ENCODE data around the gene ADGRD1. TPM values are rescaled to one million over a fixed set of nuclear protein-coding genes. Genes with fewer than 3 reads are reported as not detected.

Gene ADGRD1
- total and polyA plus RNA-seq, 7 donors: 0.46 to 22.5 (median 7.2) TPM

- H3K36me3 ChIP-seq: no peaks in the 10 kb centered on the region
- H3K9me3 ChIP-seq: no peaks in the 10 kb centered on the region
- TF ChIP-seq EP300 (IDR thresholded peaks at IDR 0.05) (no peak), POLR2AphosphoS5 (IDR thresholded peaks at IDR 0.05) (no peak), POLR2A (IDR thresholded peaks at IDR 0.05) (no peak)
- TF ChIP-seq, protein P1, sequence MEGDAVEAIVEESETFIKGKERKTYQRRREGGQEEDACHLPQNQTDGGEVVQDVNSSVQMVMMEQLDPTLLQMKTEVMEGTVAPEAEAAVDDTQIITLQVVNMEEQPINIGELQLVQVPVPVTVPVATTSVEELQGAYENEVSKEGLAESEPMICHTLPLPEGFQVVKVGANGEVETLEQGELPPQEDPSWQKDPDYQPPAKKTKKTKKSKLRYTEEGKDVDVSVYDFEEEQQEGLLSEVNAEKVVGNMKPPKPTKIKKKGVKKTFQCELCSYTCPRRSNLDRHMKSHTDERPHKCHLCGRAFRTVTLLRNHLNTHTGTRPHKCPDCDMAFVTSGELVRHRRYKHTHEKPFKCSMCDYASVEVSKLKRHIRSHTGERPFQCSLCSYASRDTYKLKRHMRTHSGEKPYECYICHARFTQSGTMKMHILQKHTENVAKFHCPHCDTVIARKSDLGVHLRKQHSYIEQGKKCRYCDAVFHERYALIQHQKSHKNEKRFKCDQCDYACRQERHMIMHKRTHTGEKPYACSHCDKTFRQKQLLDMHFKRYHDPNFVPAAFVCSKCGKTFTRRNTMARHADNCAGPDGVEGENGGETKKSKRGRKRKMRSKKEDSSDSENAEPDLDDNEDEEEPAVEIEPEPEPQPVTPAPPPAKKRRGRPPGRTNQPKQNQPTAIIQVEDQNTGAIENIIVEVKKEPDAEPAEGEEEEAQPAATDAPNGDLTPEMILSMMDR (IDR thresholded peaks at IDR 0.05): no peak
- H3K27me3 ChIP-seq: no peaks in the 10 kb centered on the region
- H3K27ac ChIP-seq: no peak overlapping the region
- DNase-seq: no peak
- 87 to 89% methylated on average over 22 of the region's 22 CpGs for WGBS, 2 donors
- intact Hi-C loops (cut with DNase I): no loop called here
- no peak overlapping the region for H3K4me3 ChIP-seq
- peaks cover 0 to 49% (median 31%) of the 10 kb centered on the region in 4 donors for H3K4me1 ChIP-seq
These were observed 50.5 kb downstream of the ADGRD1 start for GRCh38 chr12:131004166-131004565.

- DNase-seq: no peak
- intact Hi-C loops (cut with DNase I): loop anchor here (2.0 to 5.0 kb wide), 2 partner anchors 21 to 88 kb away; no protein-coding TSS in a partner anchor
- Histone ChIP-seq H3K9me3 (no peaks in the 10 kb centered on the region), H3K36me3 (no peaks in the 10 kb centered on the region), H3K4me1 (peaks cover 0 to 61% (median 43%) of the 10 kb centered on the region in 4 donors), H3K27ac (no peak overlapping the region), H3K27me3 (no peaks in the 10 kb centered on the region), H3K4me3 (no peak overlapping the region)
- TF ChIP-seq POLR2AphosphoS5 (IDR thresholded peaks at IDR 0.05) (no peak), POLR2A (IDR thresholded peaks at IDR 0.05) (no peak), EP300 (IDR thresholded peaks at IDR 0.05) (no peak)
- TF ChIP-seq, protein P1 (IDR thresholded peaks at IDR 0.05): no peak
- WGBS, 2 donors: 73 to 76% methylated on average over 18 of the region's 18 CpGs
These were observed 51.7 kb downstream of the ADGRD1 start for GRCh38 chr12:131005161-131006035.

GRCh38 chr12:131006036-131006735 is 52.5 kb downstream of the ADGRD1 start:
- intact Hi-C loops (cut with DNase I): loop anchor here (2.0 to 5.0 kb wide), 2 partner anchors 21 to 89 kb away; no protein-coding TSS in a partner anchor
- Histone ChIP-seq H3K4me3 (no peak overlapping the region), H3K27ac (peak overlapping the region in 3 of 4 donors; percentile 75 to 82 (median 81)), H3K4me1 (peaks cover 0 to 69% (median 46%) of the 10 kb centered on the region in 4 donors), H3K9me3 (no peaks in the 10 kb centered on the region), H3K27me3 (no peaks in the 10 kb centered on the region), H3K36me3 (no peaks in the 10 kb centered on the region)
- DNase-seq: no peak
- WGBS, 2 donors: 76 to 81% methylated on average over 21 of the region's 21 CpGs
- no peak for TF ChIP-seq POLR2A (IDR thresholded peaks at IDR 0.05)
- no peak for TF ChIP-seq EP300 (IDR thresholded peaks at IDR 0.05)
- no peak for TF ChIP-seq POLR2AphosphoS5 (IDR thresholded peaks at IDR 0.05)
- TF ChIP-seq, protein P1 (IDR thresholded peaks at IDR 0.05): no peak

DNA sequence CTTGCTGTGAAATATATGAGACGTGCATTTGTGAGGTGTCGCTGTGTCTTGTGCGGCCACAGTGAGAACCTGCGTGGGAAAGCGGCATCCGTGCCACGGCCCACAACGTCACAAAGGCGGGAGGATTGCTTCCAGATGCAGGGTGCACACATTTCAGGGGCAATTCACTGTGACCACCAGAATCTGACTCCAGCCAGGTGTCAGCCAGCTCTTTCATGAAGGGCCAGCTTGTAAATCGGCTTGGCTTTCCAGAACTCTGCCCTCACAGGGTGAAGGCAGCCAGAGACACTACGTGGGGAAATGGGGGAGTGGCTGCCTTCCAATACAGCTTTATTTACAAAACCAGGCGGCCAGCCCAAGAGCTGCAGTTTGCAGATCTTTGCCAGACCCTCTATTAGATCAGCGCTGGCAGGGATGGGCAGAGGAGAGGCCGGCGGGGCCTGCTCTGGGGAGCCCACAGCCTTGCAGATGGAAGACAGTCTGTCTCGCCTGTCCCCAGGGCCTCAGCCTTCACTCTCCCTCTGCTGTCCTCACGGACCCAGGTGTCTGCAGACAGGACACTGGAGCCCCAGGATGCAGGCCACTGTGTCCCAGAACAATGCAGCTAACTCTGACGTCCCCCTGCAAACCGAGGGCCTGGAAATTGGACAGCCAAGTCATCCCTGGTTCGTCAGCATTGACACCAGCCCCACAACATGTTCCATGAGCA is 53.5 kb downstream of the ADGRD1 start:
- Histone ChIP-seq H3K27ac (peak overlapping the region; percentile 31 to 82 (median 78)), H3K4me3 (no peak overlapping the region), H3K4me1 (peaks cover 0 to 76% (median 55%) of the 10 kb centered on the region in 4 donors), H3K9me3 (no peaks in the 10 kb centered on the region), H3K36me3 (no peaks in the 10 kb centered on the region), H3K27me3 (no peaks in the 10 kb centered on the region)
- WGBS, 2 donors: 52 to 69% methylated on average over 20 of the region's 20 CpGs
- DNase-seq: peak; percentile 92
- TF ChIP-seq EP300 (IDR thresholded peaks at IDR 0.05): peak; percentile 36 to 75 (median 47)
- peak in 3 of 4 donors; percentile 57 to 80 (median 78) for TF ChIP-seq POLR2AphosphoS5 (IDR thresholded peaks at IDR 0.05)
- TF ChIP-seq, protein P1 (IDR thresholded peaks at IDR 0.05): no peak
- intact Hi-C loops (cut with DNase I): loop anchor here (2.0 to 5.0 kb wide), 2 partner anchors 20 to 90 kb away; no protein-coding TSS in a partner anchor
